ENCODE results near the gene SLC16A2.
"Not testable (repeated sequence)": the region's sequence is repeated elsewhere in the genome, so short reads cannot be mapped to it uniquely, and the experiment has no call there.

SLC16A2 gene

GRCh38 chrX:74510401-74510800, 89.1 kb downstream of the SLC16A2 start:
- DNase-seq: no peak

- no peak for DNase-seq
Measured at GRCh38 chrX:74511704-74512103, 90.4 kb downstream of the SLC16A2 start.

- DNase-seq: no peak
Measured at GRCh38 chrX:74514384-74514783, 93.1 kb downstream of the SLC16A2 start.

- DNase-seq: no peak
Measured at GRCh38 chrX:74515356-74515755, 94.1 kb downstream of the SLC16A2 start.

GRCh38 chrX:74516013-74516412, 94.7 kb downstream of the SLC16A2 start:
- not testable (repeated sequence) for DNase-seq

GRCh38 chrX:74519870-74520269, 98.6 kb downstream of the SLC16A2 start:
- DNase-seq: no peak

GRCh38 chrX:74520291-74520690, 99.0 kb downstream of the SLC16A2 start:
- DNase-seq: no peak

GRCh38 chrX:74520896-74521295, 99.6 kb downstream of the SLC16A2 start:
- DNase-seq: no peak

- no peak for DNase-seq
Measured at GRCh38 chrX:74521961-74522751, 100.9 kb downstream of the SLC16A2 start.

GRCh38 chrX:74523224-74523623, 101.9 kb downstream of the SLC16A2 start:
- no peak for DNase-seq

GRCh38 chrX:74523870-74524735, 102.8 kb downstream of the SLC16A2 start:
- DNase-seq: no peak

GRCh38 chrX:74525116-74525515, 103.8 kb downstream of the SLC16A2 start:
- no peak for DNase-seq

- DNase-seq: no peak
Measured at GRCh38 chrX:74526764-74527163, 105.5 kb downstream of the SLC16A2 start.

- no peak for DNase-seq
Measured at GRCh38 chrX:74527350-74527749, 106.1 kb downstream of the SLC16A2 start.

GRCh38 chrX:74529311-74529710, 108.0 kb downstream of the SLC16A2 start:
- no peak for DNase-seq

GRCh38 chrX:74531081-74531480, 109.8 kb downstream of the SLC16A2 start:
- DNase-seq: no peak

GRCh38 chrX:74534569-74535038, 113.3 kb downstream of the SLC16A2 start:
- no peak for DNase-seq

- DNase-seq: no peak
Measured at GRCh38 chrX:74535086-74535407, 113.8 kb downstream of the SLC16A2 start.

GRCh38 chrX:74535408-74536151, 114.3 kb downstream of the SLC16A2 start:
- no peak for DNase-seq

- DNase-seq: no peak
Measured at GRCh38 chrX:74536152-74536831, 115.0 kb downstream of the SLC16A2 start.

GRCh38 chrX:74536832-74537371, 115.6 kb downstream of the SLC16A2 start:
- no peak for DNase-seq

GRCh38 chrX:74540635-74541249, 119.4 kb downstream of the SLC16A2 start:
- DNase-seq: no peak
